Measurements from ENCODE around the gene CNDP1.
"Not testable (repeated sequence)": the region's sequence is repeated elsewhere in the genome, so short reads cannot be mapped to it uniquely, and the experiment has no call there.

The CNDP1 gene

GRCh38 chr18:74534150-74534969 lies at the start of gene CNDP1:
CNDP1 (plus strand) TSS chr18:74534500; CDS start chr18:74534668, 168 bp downstream.
- DNase-seq, result no peak

GRCh38 chr18:74486119-74486849 lies 48.0 kb upstream of the CNDP1 start:
- DNase-seq, result no peak

- DNase-seq, result no peak
These were observed 45.9 kb upstream of the CNDP1 start for GRCh38 chr18:74488354-74488753.

GRCh38 chr18:74488864-74489263 lies 45.4 kb upstream of the CNDP1 start:
- no peak for DNase-seq

- DNase-seq, result no peak
These were observed 44.6 kb upstream of the CNDP1 start for GRCh38 chr18:74489676-74490075.

GRCh38 chr18:74492259-74492658 lies 42.0 kb upstream of the CNDP1 start:
- no peak for DNase-seq

GRCh38 chr18:74493689-74494088 lies 40.6 kb upstream of the CNDP1 start:
- DNase-seq, result peak; percentile 33

GRCh38 chr18:74494514-74494913 lies 39.8 kb upstream of the CNDP1 start:
- DNase-seq, result no peak

GRCh38 chr18:74495581-74496507 lies 38.5 kb upstream of the CNDP1 start, which contains the start of gene CNDP2:
CNDP2 (plus strand) TSS chr18:74496363; CDS start chr18:74499974, 3,611 bp downstream.
- peak; percentile 98 for DNase-seq

- DNase-seq, result no peak
These were observed 37.6 kb upstream of the CNDP1 start for GRCh38 chr18:74496508-74497323.

GRCh38 chr18:74497324-74497676 lies 37.0 kb upstream of the CNDP1 start:
- DNase-seq, result no peak

GRCh38 chr18:74497778-74498177 lies 36.5 kb upstream of the CNDP1 start:
- DNase-seq, result no peak

- peak; percentile 27 for DNase-seq
These were observed 35.3 kb upstream of the CNDP1 start for GRCh38 chr18:74498712-74499627.

GRCh38 chr18:74499633-74500032 lies 34.7 kb upstream of the CNDP1 start:
- no peak for DNase-seq

- DNase-seq, result no peak
These were observed 33.9 kb upstream of the CNDP1 start for GRCh38 chr18:74500372-74500771.

- DNase-seq, result not testable (repeated sequence)
These were observed 33.5 kb upstream of the CNDP1 start for GRCh38 chr18:74500774-74501173.

- no peak for DNase-seq
These were observed 32.9 kb upstream of the CNDP1 start for GRCh38 chr18:74501386-74501785.

GRCh38 chr18:74503137-74503536 lies 31.2 kb upstream of the CNDP1 start:
- no peak for DNase-seq

GRCh38 chr18:74505776-74506175 lies 28.5 kb upstream of the CNDP1 start:
- DNase-seq, result no peak

GRCh38 chr18:74506448-74507084 lies 27.7 kb upstream of the CNDP1 start:
- no peak for DNase-seq
